Measurements from ENCODE around the gene ASB9.

- TF ChIP-seq POLR2A (IDR thresholded peaks at IDR 0.05) (peak in 1 of 2 donors; percentile 64), CTCF (IDR thresholded peaks at IDR 0.05 in 4 of 5, conservative IDR thresholded peaks at IDR 0.05 in 1 of 5) (no peak)
Measured at GRCh38 chrX:15314472-15314871, 44.6 kb upstream of the ASB9 start.

Measured in gastrocnemius medialis (tissue), 4 donors.